ENCODE results near the gene KIAA0319L. TPM values are rescaled to one million over a fixed set of nuclear protein-coding genes. Genes with fewer than 3 reads are reported as not detected.

KIAA0319L gene
- total RNA-seq, 2 experiments from 2014 or later: 26.5 to 28.1 TPM

- no peak overlapping the region for H3K4me3 Mint-ChIP-seq
- H3K4me1 Mint-ChIP-seq: peaks cover 31% of the 10 kb centered on the region
- no peaks in the 10 kb centered on the region for H3K27me3 Mint-ChIP-seq
- no peak for DNase-seq
- ATAC-seq: no peak
- peaks cover 4% of the 10 kb centered on the region for H3K36me3 Mint-ChIP-seq (ENCODE audit: low read depth)
- ChIA-PET POLR2A (no interaction called here), CTCF (interaction anchor here (1.0 to 3.2 kb wide), 2 partner anchors 112 to 261 kb away, joined by 3 to 33 read pairs; no protein-coding TSS in a partner anchor)
- no peak overlapping the region for H3K27ac Mint-ChIP-seq
- no peaks in the 10 kb centered on the region for H3K9me3 Mint-ChIP-seq (ENCODE audit: low read depth)
- intact Hi-C loops (cut with DNase I, micrococcal nuclease): no loop called here
These were observed 6.0 kb upstream of the KIAA0319L start for GRCh38 chr1:35563166-35563565.

- Mint-ChIP-seq H3K9me3 (ENCODE audit: low read depth) (no peaks in the 10 kb centered on the region), H3K36me3 (ENCODE audit: low read depth) (peaks cover 4% of the 10 kb centered on the region), H3K27ac (no peak overlapping the region), H3K27me3 (no peaks in the 10 kb centered on the region), H3K4me3 (no peak overlapping the region), H3K4me1 (peaks cover 31% of the 10 kb centered on the region)
- no peak for ATAC-seq
- intact Hi-C loops (cut with DNase I, micrococcal nuclease): no loop called here
- no peak for DNase-seq
- POLR2A ChIA-PET: no interaction called here
- CTCF ChIA-PET: interaction anchor here (0.6 to 3.2 kb wide), 7 partner anchors 8 to 353 kb away, joined by 3 to 33 read pairs (median 3); no protein-coding TSS in a partner anchor
These were observed 4.9 kb upstream of the KIAA0319L start for GRCh38 chr1:35561972-35562680.

GRCh38 chr1:35561297-35561971, 4.2 kb upstream of the KIAA0319L start:
- intact Hi-C loops (cut with DNase I, micrococcal nuclease): no loop called here
- POLR2A ChIA-PET: interaction anchor here (0.8 kb wide), 1 partner anchor 111 kb away, joined by 3 read pairs; no protein-coding TSS in a partner anchor

GRCh38 chr1:35560256-35561225, 3.3 kb upstream of the KIAA0319L start:
- Mint-ChIP-seq H3K4me1 (peaks cover 44% of the 10 kb centered on the region), H3K9me3 (ENCODE audit: low read depth) (no peaks in the 10 kb centered on the region), H3K4me3 (no peak overlapping the region), H3K27ac (no peak overlapping the region), H3K27me3 (no peaks in the 10 kb centered on the region), H3K36me3 (ENCODE audit: low read depth) (peaks cover 2% of the 10 kb centered on the region)
- POLR2A ChIA-PET: interaction anchor here (0.8 kb wide), 1 partner anchor 110 kb away, joined by 3 read pairs; no protein-coding TSS in a partner anchor
- DNase-seq (no peak), ATAC-seq (no peak)
- intact Hi-C loops (cut with DNase I, micrococcal nuclease): no loop called here
- CTCF ChIA-PET: interaction anchor here (0.6 to 3.2 kb wide), 7 partner anchors 11 to 221 kb away, joined by 3 to 33 read pairs (median 4); no protein-coding TSS in a partner anchor

More at GRCh38 chr1:35561297-35561971, 4.2 kb upstream of the KIAA0319L start:
- ATAC-seq (no peak), DNase-seq (no peak)
- CTCF ChIA-PET: interaction anchor here (0.6 to 3.2 kb wide), 8 partner anchors 9 to 352 kb away, joined by 3 to 33 read pairs (median 3); no protein-coding TSS in a partner anchor
- Mint-ChIP-seq H3K27me3 (no peaks in the 10 kb centered on the region), H3K4me3 (no peak overlapping the region), H3K4me1 (peaks cover 35% of the 10 kb centered on the region), H3K9me3 (ENCODE audit: low read depth) (no peaks in the 10 kb centered on the region), H3K27ac (peak overlapping the region; percentile 5), H3K36me3 (ENCODE audit: low read depth) (peaks cover 2% of the 10 kb centered on the region)

- peak overlapping the region; percentile 32 for H3K27ac Mint-ChIP-seq
- CTCF ChIA-PET: interaction anchor here (0.5 to 1.5 kb wide), 8 partner anchors 9 to 592 kb away, joined by 3 to 8 read pairs (median 4); no protein-coding TSS in a partner anchor
- no peaks in the 10 kb centered on the region for H3K27me3 Mint-ChIP-seq
- H3K36me3 Mint-ChIP-seq (ENCODE audit: low read depth): no peaks in the 10 kb centered on the region
- peak overlapping the region; percentile 1 for H3K4me3 Mint-ChIP-seq
- ATAC-seq (no peak), DNase-seq (no peak)
- H3K9me3 Mint-ChIP-seq (ENCODE audit: low read depth): no peaks in the 10 kb centered on the region
- H3K4me1 Mint-ChIP-seq: peaks cover 49% of the 10 kb centered on the region
- POLR2A ChIA-PET: interaction anchor here (0.7 to 1.2 kb wide), 3 partner anchors 19 to 225 kb away, joined by 3 to 5 read pairs (median 3); no protein-coding TSS in a partner anchor
- intact Hi-C loops (cut with DNase I, micrococcal nuclease): loop anchor here (1.0 to 10.0 kb wide), 5 partner anchors 52 to 825 kb away; partner anchors contain the start of genes PSMB2 (in 1 of the 2), SFPQ (in 1 of the 2) and STK40 (in 1 of the 2)
These were observed 2.2 kb upstream of the KIAA0319L start for GRCh38 chr1:35559317-35559944.

- DNase-seq: peak; percentile 55
- POLR2A ChIA-PET: interaction anchor here (0.7 to 1.2 kb wide), 3 partner anchors 18 to 226 kb away, joined by 3 to 5 read pairs (median 3); no protein-coding TSS in a partner anchor
- Mint-ChIP-seq H3K27me3 (no peaks in the 10 kb centered on the region), H3K36me3 (ENCODE audit: low read depth) (peaks cover 3% of the 10 kb centered on the region), H3K4me1 (peaks cover 48% of the 10 kb centered on the region), H3K9me3 (ENCODE audit: low read depth) (no peaks in the 10 kb centered on the region), H3K4me3 (peak overlapping the region; percentile 98), H3K27ac (peak overlapping the region; percentile 97)
- no peak for ATAC-seq
- intact Hi-C loops (cut with DNase I, micrococcal nuclease): loop anchor here (1.0 to 10.0 kb wide), 5 partner anchors 51 to 826 kb away; partner anchors contain the start of genes PSMB2 (in 1 of the 2), SFPQ (in 1 of the 2) and STK40 (in 1 of the 2)
- CTCF ChIA-PET: interaction anchor here (0.5 to 3.0 kb wide), 6 partner anchors 10 to 255 kb away, joined by 3 to 14 read pairs (median 6); no protein-coding TSS in a partner anchor
These were observed 1.4 kb upstream of the KIAA0319L start for GRCh38 chr1:35558374-35559316.

- Mint-ChIP-seq H3K27ac (peak within 1 kb of the TSS; percentile 97), H3K4me3 (peak within 1 kb of the TSS; percentile 98), H3K27me3 (no peaks in the 10 kb centered on the region), H3K4me1 (peaks cover 45% of the 10 kb centered on the region), H3K9me3 (ENCODE audit: low read depth) (no peaks in the 10 kb centered on the region), H3K36me3 (ENCODE audit: low read depth) (peaks cover 8% of the 10 kb centered on the region)
- peak; percentile 92 for ATAC-seq
- POLR2A ChIA-PET: interaction anchor here (0.6 to 1.5 kb wide), 5 partner anchors 20 to 373 kb away, joined by 3 to 4 read pairs (median 3); partner anchors contain the start of genes AGO3 and SFPQ
- CTCF ChIA-PET: interaction anchor here (0.6 to 3.3 kb wide), 5 partner anchors 98 to 159 kb away, joined by 3 to 31 read pairs (median 4); no protein-coding TSS in a partner anchor
- peak; percentile 99 for DNase-seq
- intact Hi-C loops (cut with DNase I, micrococcal nuclease): loop anchor here (1.0 to 10.0 kb wide), 17 partner anchors 18 to 827 kb away; partner anchors contain the start of genes PSMB2 (in 2 of the 2), SFPQ (in 2 of the 2), AGO1 (in 1 of the 2) and AGO3 (in 1 of the 2)
These were observed 589 bp upstream of the KIAA0319L start, which contains the start of gene NCDN for GRCh38 chr1:35557611-35558373. NCDN (plus strand) TSS chr1:35557799; CDS start chr1:35558191, 392 bp downstream.

GRCh38 chr1:35556484-35557117, 602 bp downstream of the KIAA0319L start:
- intact Hi-C loops (cut with DNase I, micrococcal nuclease): loop anchor here (1.0 to 10.0 kb wide), 17 partner anchors 17 to 828 kb away; partner anchors contain the start of genes PSMB2 (in 2 of the 2), SFPQ (in 2 of the 2), AGO1 (in 1 of the 2) and AGO3 (in 1 of the 2)
- ATAC-seq (peak; percentile 2), DNase-seq (peak; percentile 51)
- CTCF ChIA-PET: interaction anchor here (0.8 to 3.3 kb wide), 9 partner anchors 8 to 697 kb away, joined by 3 to 31 read pairs (median 3); partner anchors contain the start of gene SMIM12
- Mint-ChIP-seq H3K9me3 (ENCODE audit: low read depth) (no peaks in the 10 kb centered on the region), H3K27ac (peak overlapping the region; percentile 87), H3K27me3 (no peaks in the 10 kb centered on the region), H3K36me3 (ENCODE audit: low read depth) (peaks cover 18% of the 10 kb centered on the region), H3K4me1 (peaks cover 50% of the 10 kb centered on the region), H3K4me3 (peak overlapping the region; percentile 98)
- POLR2A ChIA-PET: interaction anchor here (0.6 to 1.5 kb wide), 10 partner anchors 8 to 374 kb away, joined by 3 to 6 read pairs (median 3); partner anchors contain the start of genes AGO3 and SFPQ
